Astrocyte (in vitro differentiated cells and primary cell): Measurements from ENCODE around the gene COG4. TPM values are rescaled to one million over a fixed set of nuclear protein-coding genes. Genes with fewer than 3 reads are reported as not detected.

Source experiments
- DNase-seq: peaks from one replicate; pipeline ENCODE4 v3.0.0-alpha.2; 2010; ENCODE audit warnings: low read depth
- FAIRE-seq: peaks from 2 replicates; lab custom pipeline; 2011; peaks lifted over from hg19 to GRCh38; lab: Jason Lieb, UNC
- H2AFZ ChIP-seq: 2 replicates; pipeline ENCODE4 v1.6.0; 2012; ENCODE audit warnings: low read depth, low read length, inconsistent platforms
- H3K27ac ChIP-seq: 2 replicates; pipeline ENCODE4 v1.5.1; 2011; ENCODE audit warnings: low read depth, low read length, inconsistent platforms
- H3K27me3 ChIP-seq: 2 replicates; pipeline ENCODE4 v1.6.0; 2011; ENCODE audit warnings: low read length, inconsistent platforms; ENCODE audit not compliant: insufficient read depth
- H3K36me3 ChIP-seq: 2 replicates; pipeline ENCODE4 v1.5.1; 2011; ENCODE audit warnings: low read length, inconsistent platforms; ENCODE audit not compliant: insufficient read depth
- H3K4me1 ChIP-seq: 2 replicates; pipeline ENCODE4 v1.5.1; 2011; ENCODE audit warnings: low read length, inconsistent platforms; ENCODE audit not compliant: insufficient read depth
- H3K4me2 ChIP-seq: 2 replicates; pipeline ENCODE4 v1.6.0; 2012; ENCODE audit warnings: low read length, inconsistent platforms
- H3K4me3 ChIP-seq: 2 replicates; pipeline ENCODE4 v1.5.1; 2011; ENCODE audit warnings: low read depth, mild to moderate bottlenecking, low read length, inconsistent platforms; ENCODE audit not compliant: insufficient read depth
- H3K79me2 ChIP-seq: 2 replicates; pipeline ENCODE4 v1.6.0; 2012; ENCODE audit warnings: mild to moderate bottlenecking, low read length, inconsistent platforms; ENCODE audit not compliant: insufficient read depth
- H3K9ac ChIP-seq: 2 replicates; pipeline ENCODE4 v1.6.0; 2012; ENCODE audit warnings: mild to moderate bottlenecking, low read length, inconsistent platforms
- H3K9me3 ChIP-seq: 2 replicates; pipeline ENCODE4 v1.5.1; 2012; ENCODE audit warnings: low read depth, mild to moderate bottlenecking, low read length, inconsistent platforms; ENCODE audit not compliant: insufficient read depth
- H4K20me1 ChIP-seq: 2 replicates; pipeline ENCODE4 v1.6.0; 2012; ENCODE audit warnings: low read length, inconsistent platforms; ENCODE audit not compliant: insufficient read depth
- H3K27ac Mint-ChIP-seq: one replicate; pipeline ENCODE4 v1.8.0; 2021; ENCODE audit warnings: mild to moderate bottlenecking, mixed read lengths; ENCODE audit not compliant: unreplicated experiment
- H3K27me3 Mint-ChIP-seq: one replicate; pipeline ENCODE4 v1.8.0; 2021; ENCODE audit warnings: low read depth, mixed read lengths; ENCODE audit not compliant: unreplicated experiment
- H3K36me3 Mint-ChIP-seq: one replicate; pipeline ENCODE4 v1.8.0; 2021; ENCODE audit warnings: low read depth, mixed read lengths; ENCODE audit not compliant: unreplicated experiment
- H3K4me1 Mint-ChIP-seq: one replicate; pipeline ENCODE4 v1.8.0; 2021; ENCODE audit warnings: low read depth, mixed read lengths; ENCODE audit not compliant: unreplicated experiment
- H3K4me3 Mint-ChIP-seq: one replicate; pipeline ENCODE4 v1.8.0; 2021; ENCODE audit warnings: mild to moderate bottlenecking, moderate library complexity, mixed read lengths; ENCODE audit not compliant: unreplicated experiment
- H3K9me3 Mint-ChIP-seq: one replicate; pipeline ENCODE4 v1.8.0; 2021; ENCODE audit warnings: mild to moderate bottlenecking, mixed read lengths; ENCODE audit not compliant: unreplicated experiment
- CTCF ChIP-seq: IDR thresholded peaks from 2 replicates; pipeline ENCODE4 v1.5.1; 2011; ENCODE audit warnings: low read depth, mild to moderate bottlenecking, inconsistent platforms, low read length, moderate library complexity; ENCODE audit not compliant: insufficient read depth
- EZH2 ChIP-seq: IDR thresholded peaks from 2 replicates; pipeline ENCODE4 v1.6.1; 2012; ENCODE audit warnings: mild to moderate bottlenecking, low read length, inconsistent platforms; ENCODE audit not compliant: insufficient read depth
- total RNA-seq: library from RNA; stranded (reverse); gene quantifications from 2 replicates; pipeline ENCODE4 v1.2.1, GENCODE V29; 2021

COG4 gene
- total RNA-seq, 1 donor from 2014 or later, result 42.6 TPM

GRCh38 chr16:70565053-70565452 is 41.7 kb upstream of the COG4 start:
- Mint-ChIP-seq H3K27me3 (no peaks in the 10 kb centered on the region), H3K4me3 (no peak overlapping the region), H3K4me1 (peaks cover 10% of the 10 kb centered on the region), H3K36me3 (peaks cover 36% of the 10 kb centered on the region), H3K27ac (no peak overlapping the region), H3K9me3 (no peaks in the 10 kb centered on the region)
- H3K4me2 ChIP-seq, result no peak overlapping the region
- no peak overlapping the region for H3K9ac ChIP-seq
- H3K9me3 ChIP-seq, result no peaks in the 10 kb centered on the region
- DNase-seq (no peak), FAIRE-seq (no peak)
- no peak overlapping the region for H2AFZ ChIP-seq
- no peak for TF ChIP-seq EZH2
- no peak for TF ChIP-seq CTCF
- peaks cover 89% of the 10 kb centered on the region for H3K36me3 ChIP-seq
- no peaks in the 10 kb centered on the region for H3K27me3 ChIP-seq
- no peak overlapping the region for H3K27ac ChIP-seq
- no peak overlapping the region for H3K4me3 ChIP-seq
- peaks cover 90% of the 10 kb centered on the region for H4K20me1 ChIP-seq
- peaks cover 31% of the 10 kb centered on the region for H3K79me2 ChIP-seq
- H3K4me1 ChIP-seq, result peaks cover 5% of the 10 kb centered on the region

- Mint-ChIP-seq H3K4me3 (no peak overlapping the region), H3K4me1 (peaks cover 5% of the 10 kb centered on the region), H3K27ac (no peak overlapping the region), H3K9me3 (no peaks in the 10 kb centered on the region), H3K36me3 (peaks cover 33% of the 10 kb centered on the region), H3K27me3 (no peaks in the 10 kb centered on the region)
- Histone ChIP-seq H3K9ac (no peak overlapping the region), H3K4me2 (no peak overlapping the region), H3K4me1 (peaks cover 5% of the 10 kb centered on the region), H3K27ac (no peak overlapping the region), H3K79me2 (peaks cover 35% of the 10 kb centered on the region), H3K27me3 (no peaks in the 10 kb centered on the region), H3K4me3 (no peak overlapping the region), H3K36me3 (peaks cover 86% of the 10 kb centered on the region), H4K20me1 (peaks cover 88% of the 10 kb centered on the region), H2AFZ (no peak overlapping the region), H3K9me3 (no peaks in the 10 kb centered on the region)
- TF ChIP-seq EZH2, result no peak
- no peak for TF ChIP-seq CTCF
- DNase-seq (no peak), FAIRE-seq (no peak)
These were observed 40.3 kb upstream of the COG4 start for GRCh38 chr16:70563636-70564035.

DNA sequence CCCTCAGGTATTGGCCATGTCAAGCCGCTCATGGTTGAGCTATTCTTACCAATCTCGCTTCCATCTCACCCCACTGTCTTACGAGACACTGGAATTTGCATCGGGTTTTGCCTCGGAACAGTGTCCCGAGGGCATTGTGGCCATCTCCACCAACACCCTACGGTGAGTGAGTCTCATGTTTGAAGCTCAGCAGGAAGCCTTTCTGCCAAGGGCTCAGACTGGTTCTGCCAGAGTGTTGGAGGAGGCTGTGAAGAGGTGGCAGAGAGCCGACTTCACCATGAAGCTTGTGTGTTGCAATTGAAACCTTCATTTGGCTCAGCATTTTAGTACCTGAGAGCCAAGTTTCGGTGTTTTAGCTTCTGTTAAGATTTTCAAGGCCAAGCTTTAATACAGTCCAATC is 38.3 kb upstream of the COG4 start:
- H3K4me1 ChIP-seq, result no peaks in the 10 kb centered on the region
- H3K27me3 ChIP-seq, result no peaks in the 10 kb centered on the region
- no peaks in the 10 kb centered on the region for H3K4me1 Mint-ChIP-seq
- H3K79me2 ChIP-seq, result peaks cover 51% of the 10 kb centered on the region
- peaks cover 87% of the 10 kb centered on the region for H4K20me1 ChIP-seq
- no peak for DNase-seq
- no peak overlapping the region for H3K27ac Mint-ChIP-seq
- no peak overlapping the region for H3K4me3 ChIP-seq
- no peak overlapping the region for H3K4me3 Mint-ChIP-seq
- H3K9me3 ChIP-seq, result no peaks in the 10 kb centered on the region
- no peak overlapping the region for H2AFZ ChIP-seq
- no peak for TF ChIP-seq EZH2
- TF ChIP-seq CTCF, result no peak
- H3K9me3 Mint-ChIP-seq, result no peaks in the 10 kb centered on the region
- no peaks in the 10 kb centered on the region for H3K27me3 Mint-ChIP-seq
- H3K4me2 ChIP-seq, result no peak overlapping the region
- H3K9ac ChIP-seq, result no peak overlapping the region
- peaks cover 26% of the 10 kb centered on the region for H3K36me3 Mint-ChIP-seq
- H3K36me3 ChIP-seq, result peaks cover 87% of the 10 kb centered on the region
- no peak overlapping the region for H3K27ac ChIP-seq
- no peak for FAIRE-seq
